ENCODE results near the gene IGF2. TPM values are rescaled to one million over a fixed set of nuclear protein-coding genes. Genes with fewer than 3 reads are reported as not detected.

IGF2 gene
- total and polyA plus RNA-seq, 2 of the 8 experiments (the other 6 are each of a cell fraction or from before 2014, with no cell fraction given) = 0.74 to 1.5 TPM

DNA sequence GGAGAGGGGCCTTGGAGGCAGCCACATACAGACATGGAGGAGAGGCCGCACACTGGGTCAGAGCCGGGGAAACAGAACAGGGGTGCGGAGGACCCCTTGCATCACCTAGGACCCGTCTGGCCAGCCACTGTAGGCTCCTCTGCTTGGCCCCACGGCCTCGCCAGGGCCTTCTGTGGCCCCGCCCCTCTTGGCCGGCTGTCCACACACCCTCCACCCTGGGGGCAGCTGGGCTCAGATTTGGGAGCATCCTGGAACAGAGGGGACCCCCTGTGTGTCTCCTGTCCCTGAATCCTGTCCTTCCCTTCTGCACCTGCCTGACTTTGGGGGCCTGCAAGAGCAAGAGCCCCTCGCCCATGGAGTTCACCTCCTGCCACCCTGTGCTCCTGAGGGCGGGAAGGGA is 40.3 kb upstream of the IGF2 start:
- Histone ChIP-seq H3K23ac (ENCODE audit: insufficient read length) (no peak overlapping the region), H4K20me1 (replicated peaks in 1 of 2; ENCODE audit: control insufficient read depth in 1 of 2, insufficient read depth in 2 of 2, low read length in 2 of 2) (peaks cover 0 to 6% of the 10 kb centered on the region in 2 experiments), H2BK12ac (ENCODE audit: low read depth, low read length) (no peak overlapping the region), H3K4me3 (ENCODE audit: extremely low read depth in 1 of 4, insufficient read depth in 2 of 4, low read depth in 3 of 4, low read length in 4 of 4) (no peak overlapping the region), H3K56ac (replicated peaks; ENCODE audit: insufficient read length, low read depth, low read length) (no peak overlapping the region), H2BK5ac (ENCODE audit: low read depth, low read length) (no peak overlapping the region), H2AFZ (ENCODE audit: low read length) (no peak overlapping the region), H3K18ac (ENCODE audit: extremely low read depth, low read length) (no peak overlapping the region), H3K4me2 (ENCODE audit: insufficient read depth in 1 of 2, low read depth in 2 of 2, low read length in 2 of 2) (no peak overlapping the region), H3K23me2 (ENCODE audit: low read depth, low read length) (no peaks in the 10 kb centered on the region), H3K27me3 (replicated peaks in 1 of 4; ENCODE audit: control insufficient read depth in 3 of 4, extremely low read depth in 1 of 4, insufficient read depth in 3 of 4, low read length in 3 of 4) (no peaks in the 10 kb centered on the region), H4K5ac (ENCODE audit: insufficient read length, low read depth, low read length) (no peak overlapping the region), H2BK120ac (replicated peaks; ENCODE audit: low read depth, low read length) (no peak overlapping the region), H4K91ac (replicated peaks; ENCODE audit: insufficient read length, low read length) (no peak overlapping the region), H2BK15ac (ENCODE audit: low read length) (no peak overlapping the region), H2BK20ac (ENCODE audit: low read length) (no peak overlapping the region), H3K4me1 (replicated peaks in 1 of 4; ENCODE audit: control insufficient read depth in 3 of 4, insufficient read depth in 4 of 4, low read length in 3 of 4) (no peaks in the 10 kb centered on the region), H3K36me3 (ENCODE audit: control insufficient read depth in 2 of 4, insufficient read depth in 4 of 4, low read length in 3 of 4) (no peaks in the 10 kb centered on the region), H3K9me3 (ENCODE audit: insufficient read depth in 2 of 2, low read depth in 1 of 2, low read length in 1 of 2) (no peaks in the 10 kb centered on the region), H3K79me1 (ENCODE audit: low read depth, low read length) (no peaks in the 10 kb centered on the region), H3K14ac (ENCODE audit: insufficient read length) (no peak overlapping the region), H2AK5ac (ENCODE audit: low read depth, low read length) (no peak overlapping the region), H3K27ac (ENCODE audit: low read depth, low read length) (no peak overlapping the region), H3K79me2 (ENCODE audit: control insufficient read depth in 1 of 2, insufficient read depth in 2 of 2, low read length in 2 of 2) (no peaks in the 10 kb centered on the region), H4K8ac (ENCODE audit: extremely low read depth, insufficient read depth, low read length) (no peak overlapping the region; the same call in 1 of the 2 replicates), H3K4ac (replicated peaks; ENCODE audit: insufficient read length, low read depth, low read length) (no peak overlapping the region), H3K9ac (replicated peaks in 1 of 4; ENCODE audit: extremely low read depth in 1 of 4, low read depth in 3 of 4, low read length in 3 of 4) (no peak overlapping the region)
- DNase-seq (ENCODE audit: low read depth in 1 of 2, low spot score in 2 of 2) (no peak), FAIRE-seq (no peak)
- POLR2A ChIA-PET (ENCODE audit: partially characterized antibody) = no interaction called here
- CTCF ChIA-PET (ENCODE audit: partially characterized antibody) = interaction anchor here (0.6 to 3.6 kb wide), 6 partner anchors 15 to 129 kb away, joined by 3 to 15 read pairs (median 3); partner anchors contain the start of genes C11orf21 and TSPAN32
- WGBS, 2 experiments (ENCODE audit: extremely low coverage in 1 of 2, insufficient coverage in 1 of 2, insufficient read length in 1 of 2, insufficient replicate concordance in 2 of 2, low coverage in 1 of 2, low lambda C conversion rate in 2 of 2, missing lambda C conversion rate in 1 of 2) = 89% methylated on average over 10 of the region's 10 CpGs; no CpG with 5 or more reads in 1 of the 2 experiments
- no peak for TF ChIP-seq KDM5A (IDR thresholded peaks at IDR 0.05; ENCODE audit: low read length)
- TF ChIP-seq SP2 (IDR thresholded peaks at IDR 0.05; ENCODE audit: low read length) = no peak
- TF ChIP-seq SAP30 (IDR thresholded peaks at IDR 0.05; ENCODE audit: insufficient read depth, insufficient replicate concordance, low read length) = no peak
- no peak for TF ChIP-seq TCF12 (IDR thresholded peaks at IDR 0.05; ENCODE audit: low read depth, low read length)
- no peak for TF ChIP-seq TAF1 (IDR thresholded peaks at IDR 0.05; ENCODE audit: low read depth, low read length)
- no peak for TF ChIP-seq SRF (IDR thresholded peaks at IDR 0.05; ENCODE audit: low read depth, low read length)
- TF ChIP-seq BCL11A (IDR thresholded peaks at IDR 0.05; ENCODE audit: low read depth in 2 of 2, low read length in 2 of 2) = no peak
- no peak for TF ChIP-seq JUND (IDR thresholded peaks at IDR 0.05; ENCODE audit: low read length)
- TF ChIP-seq CHD2 (IDR thresholded peaks at IDR 0.05; ENCODE audit: low read length) = no peak
- TF ChIP-seq CBX8 (IDR thresholded peaks at IDR 0.05; ENCODE audit: borderline replicate concordance, low read depth, low read length) = no peak
- TF ChIP-seq POLR2A (IDR thresholded peaks at IDR 0.05; ENCODE audit: control extremely low read depth in 1 of 2, low read depth in 2 of 2, low read length in 2 of 2) = no peak
- no peak for TF ChIP-seq NRF1 (IDR thresholded peaks at IDR 0.05; ENCODE audit: low read depth, low read length)
- no peak for TF ChIP-seq CTCF (IDR thresholded peaks at IDR 0.05; ENCODE audit: control extremely low read depth in 1 of 3, insufficient read depth in 1 of 3, low read depth in 1 of 3, low read length in 3 of 3)

Data from H1 (cell line).